Thymus (tissue), 11 donors: ENCODE data around the gene PRKCA. TPM values are rescaled to one million over a fixed set of nuclear protein-coding genes. Genes with fewer than 3 reads are reported as not detected.

Experiments used
- DNase-seq, 9 donors: peaks; one replicate each; pipeline ENCODE4 v3.0.0-alpha.2; 2013; ENCODE audit warnings: low spot score in 9 of 9, low read depth in 6 of 9, missing footprints in 1 of 9
- H3K27ac ChIP-seq, 2 donors: one replicate each; pipeline ENCODE4 v1.5.1; 2013; ENCODE audit warnings: control low read depth in 1 of 2, low read depth in 1 of 2, low read length in 1 of 2, mild to moderate bottlenecking in 1 of 2, moderate library complexity in 1 of 2
- H3K27me3 ChIP-seq, 2 donors: one replicate each; pipeline ENCODE4 v1.5.1; 2013; ENCODE audit warnings: low read length in 1 of 2; ENCODE audit not compliant: control insufficient read depth in 2 of 2, insufficient read depth in 1 of 2
- H3K36me3 ChIP-seq, 2 donors: one replicate each; pipeline ENCODE4 v1.5.1; 2013; ENCODE audit warnings: low read length in 1 of 2, mild to moderate bottlenecking in 1 of 2, moderate library complexity in 1 of 2; ENCODE audit not compliant: control insufficient read depth in 2 of 2, insufficient read depth in 2 of 2
- H3K4me1 ChIP-seq, 2 donors: one replicate each; pipeline ENCODE4 v1.5.1; 2013; ENCODE audit warnings: low read length in 2 of 2; ENCODE audit not compliant: control insufficient read depth in 2 of 2, insufficient read depth in 2 of 2
- H3K4me3 ChIP-seq, 2 donors: one replicate each; pipeline ENCODE4 v1.5.1; 2013; ENCODE audit warnings: low read length in 2 of 2, control low read depth in 1 of 2, mild to moderate bottlenecking in 1 of 2
- H3K9me3 ChIP-seq, 2 donors: one replicate each; pipeline ENCODE4 v1.5.1; 2013; ENCODE audit warnings: low read length in 1 of 2, mild to moderate bottlenecking in 1 of 2; ENCODE audit not compliant: control insufficient read depth in 2 of 2, insufficient read depth in 1 of 2
- WGBS: extraction: QIAGEN DNeasy Blood & Tissue Kit; methylation state at CpG from one replicate; pipeline ENCODE4 v1.1.7; 2013; 5-methylcytosine and 5-hydroxymethylcytosine counted together
- polyA plus RNA-seq: library from polyadenylated mRNA; stranded (reverse); fragments of 200-250 nt; gene quantifications from one replicate; pipeline ENCODE4 v1.2.3, GENCODE V29; 2013
- total RNA-seq: library from RNA; stranded (reverse); fragments of 120-200 nt; gene quantifications from one replicate; pipeline ENCODE4 v1.2.4, GENCODE V29; 2013
- donor health status: healthy.

The PRKCA gene
- total and polyA plus RNA-seq, 2 donors = 2.7 to 3.2 TPM

GRCh38 chr17:66629762-66630161, 327.3 kb downstream of the PRKCA start:
- no peak overlapping the region for H3K4me3 ChIP-seq
- no peak overlapping the region for H3K27ac ChIP-seq
- WGBS = 92% methylated on average over 3 of the region's 3 CpGs
- DNase-seq = no peak
- no peaks in the 10 kb centered on the region for H3K36me3 ChIP-seq
- peaks cover 0 to 10% of the 10 kb centered on the region in 2 donors for H3K4me1 ChIP-seq
- H3K27me3 ChIP-seq = peaks cover 0 to 2% of the 10 kb centered on the region in 2 donors
- no peaks in the 10 kb centered on the region for H3K9me3 ChIP-seq

- Histone ChIP-seq H3K27ac (no peak overlapping the region), H3K4me3 (no peak overlapping the region), H3K9me3 (no peaks in the 10 kb centered on the region), H3K4me1 (peaks cover 0 to 10% of the 10 kb centered on the region in 2 donors), H3K27me3 (peaks cover 0 to 2% of the 10 kb centered on the region in 2 donors), H3K36me3 (no peaks in the 10 kb centered on the region)
- WGBS = 94% methylated on average over 2 of the region's 2 CpGs
- DNase-seq = no peak
Observed at GRCh38 chr17:66630379-66630778, 328.0 kb downstream of the PRKCA start.

- no peak for DNase-seq
Observed at GRCh38 chr17:66630828-66631472, 328.5 kb downstream of the PRKCA start.

GRCh38 chr17:66632731-66633130, 330.3 kb downstream of the PRKCA start:
- peaks cover 0 to 2% of the 10 kb centered on the region in 2 donors for H3K27me3 ChIP-seq
- WGBS = 86% methylated on average over 3 of the region's 3 CpGs
- peaks cover 0 to 10% of the 10 kb centered on the region in 2 donors for H3K4me1 ChIP-seq
- no peak overlapping the region for H3K27ac ChIP-seq
- DNase-seq = no peak
- H3K9me3 ChIP-seq = no peaks in the 10 kb centered on the region
- H3K4me3 ChIP-seq = no peak overlapping the region
- no peaks in the 10 kb centered on the region for H3K36me3 ChIP-seq

More at GRCh38 chr17:66630828-66631472, 328.5 kb downstream of the PRKCA start:
- Histone ChIP-seq H3K4me1 (peaks cover 0 to 10% of the 10 kb centered on the region in 2 donors), H3K9me3 (no peaks in the 10 kb centered on the region), H3K4me3 (no peak overlapping the region), H3K36me3 (no peaks in the 10 kb centered on the region), H3K27me3 (peaks cover 0 to 2% of the 10 kb centered on the region in 2 donors), H3K27ac (no peak overlapping the region)
- WGBS = 94% methylated on average over 3 of the region's 3 CpGs

- Histone ChIP-seq H3K36me3 (no peaks in the 10 kb centered on the region), H3K27me3 (peaks cover 0 to 2% of the 10 kb centered on the region in 2 donors), H3K27ac (no peak overlapping the region), H3K4me1 (peaks cover 0 to 10% of the 10 kb centered on the region in 2 donors), H3K9me3 (no peaks in the 10 kb centered on the region), H3K4me3 (no peak overlapping the region)
- 37% methylated on average over 3 of the region's 3 CpGs for WGBS
- DNase-seq = peak; percentile 14 to 79 (median 44)
Observed at GRCh38 chr17:66633317-66633965, 331.0 kb downstream of the PRKCA start.

- Histone ChIP-seq H3K4me1 (peaks cover 0 to 10% of the 10 kb centered on the region in 2 donors), H3K27ac (no peak overlapping the region), H3K27me3 (peaks cover 0 to 2% of the 10 kb centered on the region in 2 donors), H3K36me3 (no peaks in the 10 kb centered on the region), H3K9me3 (no peaks in the 10 kb centered on the region), H3K4me3 (no peak overlapping the region)
- no peak for DNase-seq
- 93% methylated on average over 1 of the region's 1 CpG for WGBS
Observed at GRCh38 chr17:66634193-66634592, 331.8 kb downstream of the PRKCA start.

GRCh38 chr17:66635386-66636045, 333.1 kb downstream of the PRKCA start:
- no peak for DNase-seq
- no peaks in the 10 kb centered on the region for H3K36me3 ChIP-seq
- 94% methylated on average over 7 of the region's 7 CpGs for WGBS
- H3K9me3 ChIP-seq = no peaks in the 10 kb centered on the region
- H3K27me3 ChIP-seq = peaks cover 0 to 2% of the 10 kb centered on the region in 2 donors
- no peak overlapping the region for H3K27ac ChIP-seq
- H3K4me1 ChIP-seq = peaks cover 0 to 10% of the 10 kb centered on the region in 2 donors
- no peak overlapping the region for H3K4me3 ChIP-seq

- Histone ChIP-seq H3K4me1 (peaks cover 0 to 10% of the 10 kb centered on the region in 2 donors), H3K9me3 (no peaks in the 10 kb centered on the region), H3K27ac (no peak overlapping the region), H3K36me3 (no peaks in the 10 kb centered on the region), H3K4me3 (no peak overlapping the region), H3K27me3 (peaks cover 0 to 2% of the 10 kb centered on the region in 2 donors)
- 84% methylated on average over 4 of the region's 4 CpGs for WGBS
- DNase-seq = no peak
Observed at GRCh38 chr17:66636111-66636510, 333.7 kb downstream of the PRKCA start.

- H3K27me3 ChIP-seq = peaks cover 0 to 2% of the 10 kb centered on the region in 2 donors
- peaks cover 0 to 10% of the 10 kb centered on the region in 2 donors for H3K4me1 ChIP-seq
- H3K36me3 ChIP-seq = no peaks in the 10 kb centered on the region
- no peaks in the 10 kb centered on the region for H3K9me3 ChIP-seq
- 95% methylated on average over 6 of the region's 6 CpGs for WGBS
- H3K4me3 ChIP-seq = no peak overlapping the region
- no peak overlapping the region for H3K27ac ChIP-seq
- no peak for DNase-seq
Observed at GRCh38 chr17:66637491-66637890, 335.1 kb downstream of the PRKCA start.
